HepG2 (cell line): ENCODE results near the gene TXNDC12. TPM values are rescaled to one million over a fixed set of nuclear protein-coding genes. Genes with fewer than 3 reads are reported as not detected.

Source experiments
- ATRX ChIP-seq: sonication (generic); formaldehyde crosslinking; IDR thresholded peaks from 2 replicates; pipeline ENCODE4 v1.4.0; 2020; ENCODE audit warnings: missing genetic modification reagents, borderline replicate concordance
- CEBPG ChIP-seq: IDR thresholded peaks from 2 replicates; pipeline ENCODE4 v1.6.1; 2016
- ELF1 ChIP-seq: sonication (generic); formaldehyde crosslinking; IDR thresholded peaks from 2 replicates; pipeline ENCODE4 v1.4.0; 2020; ENCODE audit warnings: missing genetic modification reagents
- KLF9 ChIP-seq: IDR thresholded peaks from 2 replicates; pipeline ENCODE4 v1.6.1; 2016; ENCODE audit warnings: low read depth
- MAFG ChIP-seq: sonication (generic); formaldehyde crosslinking; IDR thresholded peaks from 2 replicates; pipeline ENCODE4 v1.5.1; 2020; ENCODE audit warnings: mild to moderate bottlenecking, missing genetic modification reagents
- MIXL1 ChIP-seq: IDR thresholded peaks from 2 replicates; pipeline ENCODE4 v1.6.1; 2016
- NFIB ChIP-seq: sonication (generic); formaldehyde crosslinking; IDR thresholded peaks from 2 replicates; pipeline ENCODE4 v1.9.0; 2021; ENCODE audit warnings: missing genetic modification reagents, mild to moderate bottlenecking, borderline replicate concordance
- YY1 ChIP-seq: IDR thresholded peaks from 2 replicates; pipeline ENCODE4 v1.6.1; 2011; ENCODE audit warnings: low read length, low read depth, moderate library complexity, mild to moderate bottlenecking; ENCODE audit not compliant: insufficient read depth, insufficient replicate concordance
- ZFP37 ChIP-seq: sonication (generic); formaldehyde crosslinking; IDR thresholded peaks from 2 replicates; pipeline ENCODE4 v1.4.0; 2020; ENCODE audit warnings: missing genetic modification reagents, borderline replicate concordance
- ZNF160 ChIP-seq: sonication (generic); formaldehyde crosslinking; IDR thresholded peaks from 2 replicates; pipeline ENCODE4 v1.8.0; 2022; ENCODE audit warnings: mild to moderate bottlenecking, inconsistent platforms, missing genetic modification reagents
- ZNF230 ChIP-seq: sonication (generic); formaldehyde crosslinking; IDR thresholded peaks from 2 replicates; pipeline ENCODE4 v1.4.0; 2020; ENCODE audit warnings: mild to moderate bottlenecking, missing genetic modification reagents
- ZNF292 ChIP-seq: sonication (generic); formaldehyde crosslinking; IDR thresholded peaks from 2 replicates; pipeline ENCODE4 v1.8.1; 2022; ENCODE audit warnings: mild to moderate bottlenecking, low read depth, missing genetic modification reagents, borderline replicate concordance
- ZNF558 ChIP-seq: sonication (generic); formaldehyde crosslinking; IDR thresholded peaks from 2 replicates; pipeline ENCODE4 v1.9.0; 2022; ENCODE audit warnings: mild to moderate bottlenecking, missing genetic modification reagents, borderline replicate concordance
- ZNF598 ChIP-seq: sonication (generic); formaldehyde crosslinking; IDR thresholded peaks from 2 replicates; pipeline ENCODE4 v1.5.1; 2020; ENCODE audit warnings: mild to moderate bottlenecking, missing genetic modification reagents, borderline replicate concordance
- ZNF605 ChIP-seq: sonication (generic); formaldehyde crosslinking; IDR thresholded peaks from 2 replicates; pipeline ENCODE4 v1.8.0; 2022; ENCODE audit warnings: mild to moderate bottlenecking, missing genetic modification reagents
- ZNF619 ChIP-seq: sonication (generic); formaldehyde crosslinking; IDR thresholded peaks from 2 replicates; pipeline ENCODE4 v1.4.0; 2020; ENCODE audit warnings: mild to moderate bottlenecking, missing genetic modification reagents
- ZNF7 ChIP-seq: IDR thresholded peaks from 2 replicates; pipeline ENCODE4 v1.6.1; 2016; ENCODE audit warnings: missing biosample characterization, missing genetic modification reagents
- polyA plus RNA-seq, 8 experiments: library from polyadenylated mRNA; depleted of rRNA in 3 of 8; stranded (reverse) in 7 of 8; unstranded in 1 of 8; fragments of >200 nt; fragmentation: Illumina TruSeq in 4 of 8; extraction: Trizol in 4 of 8; gene quantifications; 2 replicates each; pipeline versions ENCODE4 v1.2.1 to v1.2.3, GENCODE V29; 2011 to 2016; ENCODE audit warnings: low read depth in 4 of 8, missing spikeins in 1 of 8, mixed read lengths in 1 of 8; ENCODE audit not compliant: insufficient read depth in 1 of 8
- total RNA-seq, 5 experiments: library from RNA; depleted of rRNA; stranded (reverse); fragments of >200 nt; fragmentation: Illumina TruSeq; extraction: Trizol; gene quantifications; 2 replicates each; pipeline ENCODE4 v1.2.3, GENCODE V29; 2016; ENCODE audit warnings: low read depth in 1 of 5
- TF ChIP-seq, protein P1 (sequence below): sonication (generic); formaldehyde crosslinking; IDR thresholded peaks from 2 replicates; pipeline ENCODE4 v1.4.0; 2020; ENCODE audit warnings: low read depth, missing genetic modification reagents
- TF ChIP-seq, protein P2 (sequence below): sonication (generic); formaldehyde crosslinking; IDR thresholded peaks from 2 replicates; pipeline ENCODE4 v1.8.0; 2023; ENCODE audit warnings: mild to moderate bottlenecking, missing genetic modification reagents
- TF ChIP-seq, protein P3 (sequence below): sonication (generic); formaldehyde crosslinking; conservative IDR thresholded peaks from 2 replicates; pipeline ENCODE4 v1.8.1; 2023; ENCODE audit warnings: missing genetic modification reagents
- TF ChIP-seq, protein P4 (sequence below): sonication (generic); formaldehyde crosslinking; conservative IDR thresholded peaks from 2 replicates; pipeline ENCODE4 v1.4.0; 2020; ENCODE audit warnings: mild to moderate bottlenecking, missing genetic modification reagents, moderate library complexity

TXNDC12 gene
- total and polyA plus RNA-seq, 2 of the 13 experiments (the other 11 are each of a cell fraction or from before 2014, with no cell fraction given), result 65.6 to 67.2 TPM

DNA sequence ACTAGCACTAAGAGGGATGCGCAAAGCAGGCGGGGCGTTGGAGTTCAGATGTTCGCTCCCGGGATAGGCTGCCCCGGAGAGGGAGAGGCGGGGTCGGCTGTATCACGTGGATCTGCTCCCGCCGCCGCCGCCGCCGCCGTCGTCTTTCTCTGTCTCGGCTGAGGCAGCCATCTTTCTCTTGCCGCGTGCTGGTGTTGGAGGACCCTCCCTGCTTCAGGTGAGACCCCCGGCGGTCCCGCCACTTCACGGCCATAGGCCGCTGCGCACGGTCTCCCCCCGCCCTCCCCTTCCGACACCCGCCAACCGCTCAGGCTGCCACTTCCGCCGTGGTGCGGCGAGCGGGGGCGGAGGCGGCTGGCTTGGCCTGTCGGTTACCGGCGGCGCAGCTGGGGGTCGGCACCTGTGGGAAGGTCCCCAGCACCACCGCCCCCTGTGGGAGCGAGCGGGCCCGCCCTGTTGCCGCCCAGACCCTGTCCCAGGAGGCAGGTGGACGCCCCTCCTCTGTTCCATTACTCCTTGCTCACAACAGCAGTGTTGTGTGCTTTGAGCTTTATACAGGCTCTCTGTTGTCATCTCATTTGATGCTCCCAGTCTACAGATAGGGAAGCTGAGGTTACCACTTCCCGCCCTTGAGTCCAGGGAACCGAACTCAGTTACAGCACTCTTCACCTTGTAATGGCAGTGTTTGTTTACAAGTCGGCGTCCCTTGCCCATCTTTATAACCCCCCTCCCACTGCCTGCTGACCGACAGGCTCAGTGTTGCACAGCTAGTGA is 1.4 kb upstream of the TXNDC12 start, which contains the start of gene BTF3L4 (continued):
- TF ChIP-seq, protein P1, sequence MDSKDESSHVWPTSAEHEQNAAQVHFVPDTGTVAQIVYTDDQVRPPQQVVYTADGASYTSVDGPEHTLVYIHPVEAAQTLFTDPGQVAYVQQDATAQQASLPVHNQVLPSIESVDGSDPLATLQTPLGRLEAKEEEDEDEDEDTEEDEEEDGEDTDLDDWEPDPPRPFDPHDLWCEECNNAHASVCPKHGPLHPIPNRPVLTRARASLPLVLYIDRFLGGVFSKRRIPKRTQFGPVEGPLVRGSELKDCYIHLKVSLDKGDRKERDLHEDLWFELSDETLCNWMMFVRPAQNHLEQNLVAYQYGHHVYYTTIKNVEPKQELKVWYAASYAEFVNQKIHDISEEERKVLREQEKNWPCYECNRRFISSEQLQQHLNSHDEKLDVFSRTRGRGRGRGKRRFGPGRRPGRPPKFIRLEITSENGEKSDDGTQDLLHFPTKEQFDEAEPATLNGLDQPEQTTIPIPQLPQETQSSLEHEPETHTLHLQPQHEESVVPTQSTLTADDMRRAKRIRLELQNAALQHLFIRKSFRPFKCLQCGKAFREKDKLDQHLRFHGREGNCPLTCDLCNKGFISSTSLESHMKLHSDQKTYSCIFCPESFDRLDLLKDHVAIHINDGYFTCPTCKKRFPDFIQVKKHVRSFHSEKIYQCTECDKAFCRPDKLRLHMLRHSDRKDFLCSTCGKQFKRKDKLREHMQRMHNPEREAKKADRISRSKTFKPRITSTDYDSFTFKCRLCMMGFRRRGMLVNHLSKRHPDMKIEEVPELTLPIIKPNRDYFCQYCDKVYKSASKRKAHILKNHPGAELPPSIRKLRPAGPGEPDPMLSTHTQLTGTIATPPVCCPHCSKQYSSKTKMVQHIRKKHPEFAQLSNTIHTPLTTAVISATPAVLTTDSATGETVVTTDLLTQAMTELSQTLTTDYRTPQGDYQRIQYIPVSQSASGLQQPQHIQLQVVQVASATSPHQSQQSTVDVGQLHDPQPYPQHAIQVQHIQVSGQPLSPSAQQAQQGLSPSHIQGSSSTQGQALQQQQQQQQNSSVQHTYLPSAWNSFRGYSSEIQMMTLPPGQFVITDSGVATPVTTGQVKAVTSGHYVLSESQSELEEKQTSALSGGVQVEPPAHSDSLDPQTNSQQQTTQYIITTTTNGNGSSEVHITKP, result no peak; the same call in 1 of the 2 replicates
- peak; percentile 97 for TF ChIP-seq ZNF598 (CRISPR knock-in tag)
- no peak for TF ChIP-seq KLF9 (CRISPR knock-in tag)
- TF ChIP-seq ZNF292, result no peak
- TF ChIP-seq NFIB (CRISPR knock-in tag), result no peak
- TF ChIP-seq ZFP37 (CRISPR knock-in tag), result no peak
- TF ChIP-seq ZNF160 (CRISPR knock-in tag), result no peak; the same call in 1 of the 2 replicates
- TF ChIP-seq MIXL1 (CRISPR knock-in tag), result no peak
- 0 out of 2 replicates have a peak, but pooled peaks have one; percentile 45 for TF ChIP-seq ZNF619 (CRISPR knock-in tag)
- TF ChIP-seq ZNF7 (CRISPR knock-in tag), result no peak
- TF ChIP-seq, protein P2, sequence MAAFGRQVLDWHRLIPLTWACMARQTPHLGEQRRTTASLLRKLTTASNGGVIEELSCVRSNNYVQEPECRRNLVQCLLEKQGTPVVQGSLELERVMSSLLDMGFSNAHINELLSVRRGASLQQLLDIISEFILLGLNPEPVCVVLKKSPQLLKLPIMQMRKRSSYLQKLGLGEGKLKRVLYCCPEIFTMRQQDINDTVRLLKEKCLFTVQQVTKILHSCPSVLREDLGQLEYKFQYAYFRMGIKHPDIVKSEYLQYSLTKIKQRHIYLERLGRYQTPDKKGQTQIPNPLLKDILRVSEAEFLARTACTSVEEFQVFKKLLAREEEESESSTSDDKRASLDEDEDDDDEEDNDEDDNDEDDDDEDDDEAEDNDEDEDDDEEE (CRISPR knock-in tag), result no peak
- TF ChIP-seq ZNF230 (CRISPR knock-in tag), result no peak; the same call in 1 of the 2 replicates
- TF ChIP-seq, protein P3, sequence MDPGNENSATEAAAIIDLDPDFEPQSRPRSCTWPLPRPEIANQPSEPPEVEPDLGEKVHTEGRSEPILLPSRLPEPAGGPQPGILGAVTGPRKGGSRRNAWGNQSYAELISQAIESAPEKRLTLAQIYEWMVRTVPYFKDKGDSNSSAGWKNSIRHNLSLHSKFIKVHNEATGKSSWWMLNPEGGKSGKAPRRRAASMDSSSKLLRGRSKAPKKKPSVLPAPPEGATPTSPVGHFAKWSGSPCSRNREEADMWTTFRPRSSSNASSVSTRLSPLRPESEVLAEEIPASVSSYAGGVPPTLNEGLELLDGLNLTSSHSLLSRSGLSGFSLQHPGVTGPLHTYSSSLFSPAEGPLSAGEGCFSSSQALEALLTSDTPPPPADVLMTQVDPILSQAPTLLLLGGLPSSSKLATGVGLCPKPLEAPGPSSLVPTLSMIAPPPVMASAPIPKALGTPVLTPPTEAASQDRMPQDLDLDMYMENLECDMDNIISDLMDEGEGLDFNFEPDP (CRISPR knock-in tag), result no peak
- no peak for TF ChIP-seq ATRX (CRISPR knock-in tag)
- peak; percentile 68 for TF ChIP-seq ZNF605 (CRISPR knock-in tag)
- TF ChIP-seq, protein P4, sequence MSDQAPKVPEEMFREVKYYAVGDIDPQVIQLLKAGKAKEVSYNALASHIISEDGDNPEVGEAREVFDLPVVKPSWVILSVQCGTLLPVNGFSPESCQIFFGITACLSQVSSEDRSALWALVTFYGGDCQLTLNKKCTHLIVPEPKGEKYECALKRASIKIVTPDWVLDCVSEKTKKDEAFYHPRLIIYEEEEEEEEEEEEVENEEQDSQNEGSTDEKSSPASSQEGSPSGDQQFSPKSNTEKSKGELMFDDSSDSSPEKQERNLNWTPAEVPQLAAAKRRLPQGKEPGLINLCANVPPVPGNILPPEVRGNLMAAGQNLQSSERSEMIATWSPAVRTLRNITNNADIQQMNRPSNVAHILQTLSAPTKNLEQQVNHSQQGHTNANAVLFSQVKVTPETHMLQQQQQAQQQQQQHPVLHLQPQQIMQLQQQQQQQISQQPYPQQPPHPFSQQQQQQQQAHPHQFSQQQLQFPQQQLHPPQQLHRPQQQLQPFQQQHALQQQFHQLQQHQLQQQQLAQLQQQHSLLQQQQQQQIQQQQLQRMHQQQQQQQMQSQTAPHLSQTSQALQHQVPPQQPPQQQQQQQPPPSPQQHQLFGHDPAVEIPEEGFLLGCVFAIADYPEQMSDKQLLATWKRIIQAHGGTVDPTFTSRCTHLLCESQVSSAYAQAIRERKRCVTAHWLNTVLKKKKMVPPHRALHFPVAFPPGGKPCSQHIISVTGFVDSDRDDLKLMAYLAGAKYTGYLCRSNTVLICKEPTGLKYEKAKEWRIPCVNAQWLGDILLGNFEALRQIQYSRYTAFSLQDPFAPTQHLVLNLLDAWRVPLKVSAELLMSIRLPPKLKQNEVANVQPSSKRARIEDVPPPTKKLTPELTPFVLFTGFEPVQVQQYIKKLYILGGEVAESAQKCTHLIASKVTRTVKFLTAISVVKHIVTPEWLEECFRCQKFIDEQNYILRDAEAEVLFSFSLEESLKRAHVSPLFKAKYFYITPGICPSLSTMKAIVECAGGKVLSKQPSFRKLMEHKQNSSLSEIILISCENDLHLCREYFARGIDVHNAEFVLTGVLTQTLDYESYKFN, result no peak
- TF ChIP-seq ZNF558 (CRISPR knock-in tag), result no peak
- no peak for TF ChIP-seq CEBPG (CRISPR knock-in tag)
- peak; percentile 91 for TF ChIP-seq YY1
- 0 out of 2 replicates have a peak, but pooled peaks have one; percentile 7 for TF ChIP-seq ELF1 (CRISPR knock-in tag)
- TF ChIP-seq MAFG, result no peak
